ENCODE results near the gene OR5H6. TPM values are rescaled to one million over a fixed set of nuclear protein-coding genes. Genes with fewer than 3 reads are reported as not detected.
"Not testable (repeated sequence)": the region's sequence is repeated elsewhere in the genome, so short reads cannot be mapped to it uniquely, and the experiment has no call there.

Gene OR5H6
- total RNA-seq, 4 donors from 2014 or later = not detected

DNA sequence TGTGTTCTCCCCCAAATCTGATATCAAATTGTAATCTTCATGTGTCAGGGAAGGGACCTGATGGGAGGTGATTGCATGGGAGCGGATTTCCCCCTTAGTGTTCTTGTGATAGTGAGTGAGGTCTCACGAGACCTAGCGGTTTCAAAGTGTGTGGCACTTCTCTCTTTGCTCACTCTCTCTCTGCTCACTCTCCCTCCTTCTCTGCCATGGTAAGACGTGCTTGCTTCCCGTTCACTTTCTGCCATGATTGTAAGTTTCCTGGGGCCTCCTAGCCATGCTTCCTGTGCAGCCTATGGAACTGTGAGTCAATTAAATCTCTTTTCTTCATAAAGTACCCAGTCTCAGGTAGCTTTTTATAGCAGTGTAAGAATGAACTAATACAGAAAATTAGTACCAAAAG is 30.6 kb upstream of the OR5H6 start:
- Histone ChIP-seq H3K27me3 (no peaks in the 10 kb centered on the region), H3K27ac (replicated peaks in 1 of 4) (no peak overlapping the region), H3K4me1 (no peaks in the 10 kb centered on the region), H3K36me3 (no peaks in the 10 kb centered on the region), H3K4me3 (no peak overlapping the region), H3K9me3 (no peaks in the 10 kb centered on the region)
- TF ChIP-seq EP300 (IDR thresholded peaks at IDR 0.05) (no peak), POLR2AphosphoS5 (IDR thresholded peaks at IDR 0.05) (no peak), POLR2A (IDR thresholded peaks at IDR 0.05; ENCODE audit: low read depth) (no peak)
- TF ChIP-seq, protein P1, sequence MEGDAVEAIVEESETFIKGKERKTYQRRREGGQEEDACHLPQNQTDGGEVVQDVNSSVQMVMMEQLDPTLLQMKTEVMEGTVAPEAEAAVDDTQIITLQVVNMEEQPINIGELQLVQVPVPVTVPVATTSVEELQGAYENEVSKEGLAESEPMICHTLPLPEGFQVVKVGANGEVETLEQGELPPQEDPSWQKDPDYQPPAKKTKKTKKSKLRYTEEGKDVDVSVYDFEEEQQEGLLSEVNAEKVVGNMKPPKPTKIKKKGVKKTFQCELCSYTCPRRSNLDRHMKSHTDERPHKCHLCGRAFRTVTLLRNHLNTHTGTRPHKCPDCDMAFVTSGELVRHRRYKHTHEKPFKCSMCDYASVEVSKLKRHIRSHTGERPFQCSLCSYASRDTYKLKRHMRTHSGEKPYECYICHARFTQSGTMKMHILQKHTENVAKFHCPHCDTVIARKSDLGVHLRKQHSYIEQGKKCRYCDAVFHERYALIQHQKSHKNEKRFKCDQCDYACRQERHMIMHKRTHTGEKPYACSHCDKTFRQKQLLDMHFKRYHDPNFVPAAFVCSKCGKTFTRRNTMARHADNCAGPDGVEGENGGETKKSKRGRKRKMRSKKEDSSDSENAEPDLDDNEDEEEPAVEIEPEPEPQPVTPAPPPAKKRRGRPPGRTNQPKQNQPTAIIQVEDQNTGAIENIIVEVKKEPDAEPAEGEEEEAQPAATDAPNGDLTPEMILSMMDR (IDR thresholded peaks at IDR 0.05) = no peak
- DNase-seq (ENCODE audit: extremely low spot score) = no peak
- 64% methylated on average over 5 of the region's 5 CpGs for WGBS
- intact Hi-C loops (cut with DNase I) = no loop called here

DNA sequence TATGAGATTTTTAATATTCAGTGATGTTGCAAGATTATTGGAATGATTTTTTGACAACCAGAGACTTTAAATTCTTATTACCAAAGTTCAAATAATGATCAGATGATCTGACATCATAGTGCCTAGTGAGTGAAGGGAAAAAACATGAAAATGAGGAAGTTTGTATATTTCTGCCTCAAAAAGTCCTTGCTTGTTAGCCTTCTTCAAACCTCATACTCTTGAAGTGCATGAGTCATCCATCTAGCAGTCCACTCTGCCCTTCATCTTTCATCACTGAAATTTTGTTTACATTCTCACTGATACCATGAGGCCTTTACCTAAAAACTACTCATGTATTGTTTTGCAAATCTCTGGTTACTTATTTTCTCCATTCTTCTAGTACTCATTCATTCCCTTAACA is 23.9 kb upstream of the OR5H6 start:
- H3K36me3 ChIP-seq = no peaks in the 10 kb centered on the region
- no peaks in the 10 kb centered on the region for H3K4me1 ChIP-seq
- no peak overlapping the region for H3K27ac ChIP-seq (replicated peaks in 1 of 4)
- H3K9me3 ChIP-seq = no peaks in the 10 kb centered on the region
- no peak overlapping the region for H3K4me3 ChIP-seq
- DNase-seq (ENCODE audit: extremely low spot score) = no peak
- H3K27me3 ChIP-seq = no peaks in the 10 kb centered on the region
- intact Hi-C loops (cut with DNase I) = no loop called here
- TF ChIP-seq EP300 (IDR thresholded peaks at IDR 0.05) (no peak), POLR2A (IDR thresholded peaks at IDR 0.05; ENCODE audit: low read depth) (no peak), POLR2AphosphoS5 (IDR thresholded peaks at IDR 0.05) (no peak)
- TF ChIP-seq, protein P1 (IDR thresholded peaks at IDR 0.05) = no peak

DNA sequence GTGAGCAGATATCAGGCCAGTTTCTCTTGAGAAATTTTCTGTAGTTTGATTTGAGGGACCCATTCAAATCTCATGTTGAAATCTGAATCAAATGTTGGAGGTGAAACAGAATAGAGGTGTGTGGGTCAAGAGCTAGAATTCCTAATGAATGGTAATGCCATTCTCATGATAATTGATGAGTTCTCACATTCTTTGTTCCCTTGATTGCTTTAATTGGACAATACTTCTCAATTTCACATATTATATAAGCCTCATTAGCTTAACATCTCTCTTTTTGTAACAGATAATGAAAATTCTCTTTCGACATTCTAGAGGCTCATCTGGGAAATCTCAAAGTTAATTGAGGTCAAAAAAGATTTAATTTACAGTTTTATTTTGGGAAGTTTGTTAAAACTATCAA is 21.9 kb upstream of the OR5H6 start:
- intact Hi-C loops (cut with DNase I) = no loop called here
- no peak for TF ChIP-seq POLR2AphosphoS5 (IDR thresholded peaks at IDR 0.05)
- TF ChIP-seq EP300 (IDR thresholded peaks at IDR 0.05) = no peak
- TF ChIP-seq, protein P1 (IDR thresholded peaks at IDR 0.05) = no peak
- no peak for TF ChIP-seq POLR2A (IDR thresholded peaks at IDR 0.05; ENCODE audit: low read depth)
- no peak for DNase-seq (ENCODE audit: extremely low spot score)
- Histone ChIP-seq H3K27me3 (no peaks in the 10 kb centered on the region), H3K4me3 (no peak overlapping the region), H3K4me1 (no peaks in the 10 kb centered on the region), H3K27ac (replicated peaks in 1 of 4) (no peak overlapping the region), H3K36me3 (no peaks in the 10 kb centered on the region), H3K9me3 (no peaks in the 10 kb centered on the region)
- 38% methylated on average over 1 of the region's 1 CpG for WGBS

DNA sequence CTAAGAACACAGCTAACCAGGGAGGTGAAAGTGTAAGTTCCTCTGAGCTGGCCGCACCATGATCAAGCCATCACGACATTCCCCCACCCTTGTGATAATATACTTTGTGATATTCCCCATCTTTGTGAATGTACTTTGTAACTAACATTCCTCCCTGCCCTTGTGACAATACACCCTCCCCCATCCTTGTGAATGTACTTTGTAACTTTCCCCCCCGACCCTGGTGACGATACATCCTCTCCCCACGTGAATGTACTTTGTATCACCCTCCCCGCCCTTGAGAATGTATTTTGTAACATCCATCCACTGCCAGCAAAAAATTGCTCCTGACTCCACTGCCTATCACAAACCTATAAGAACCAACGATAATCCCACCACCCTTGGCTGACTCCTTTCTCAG is 20.2 kb upstream of the OR5H6 start:
- Histone ChIP-seq H3K4me3 (no peak overlapping the region), H3K27me3 (no peaks in the 10 kb centered on the region), H3K27ac (replicated peaks in 1 of 4) (no peak overlapping the region), H3K36me3 (no peaks in the 10 kb centered on the region), H3K9me3 (no peaks in the 10 kb centered on the region), H3K4me1 (no peaks in the 10 kb centered on the region)
- 67% methylated on average over 7 of the region's 7 CpGs for WGBS
- TF ChIP-seq, protein P1 (IDR thresholded peaks at IDR 0.05) = no peak
- TF ChIP-seq POLR2A (IDR thresholded peaks at IDR 0.05; ENCODE audit: low read depth) = no peak
- no peak for TF ChIP-seq EP300 (IDR thresholded peaks at IDR 0.05)
- no peak for TF ChIP-seq POLR2AphosphoS5 (IDR thresholded peaks at IDR 0.05)
- DNase-seq (ENCODE audit: extremely low spot score) = no peak
- intact Hi-C loops (cut with DNase I) = no loop called here

DNA sequence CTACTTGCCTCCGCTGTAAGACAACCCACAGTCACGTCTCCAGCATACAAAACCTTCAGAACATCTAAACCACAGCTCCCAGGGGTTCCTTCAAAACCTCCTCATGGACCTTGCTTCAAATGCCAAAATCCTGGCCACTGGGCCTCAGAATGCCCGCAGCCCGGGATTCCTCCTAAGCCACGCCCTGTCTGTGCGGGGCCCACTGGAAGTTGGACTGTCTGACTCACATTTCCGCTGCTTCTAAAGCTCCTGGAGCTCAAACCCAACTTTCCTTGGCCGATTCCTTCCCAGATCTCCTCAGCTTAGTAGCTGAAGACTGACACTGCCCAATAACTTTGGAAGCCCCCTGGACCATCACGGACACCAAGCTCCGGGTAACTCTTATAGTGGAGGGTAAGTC is 17.9 kb upstream of the OR5H6 start:
- H3K27me3 ChIP-seq = no peaks in the 10 kb centered on the region
- H3K9me3 ChIP-seq = peaks cover 0 to 4% (median 0%) of the 10 kb centered on the region in 4 donors
- TF ChIP-seq POLR2AphosphoS5 (IDR thresholded peaks at IDR 0.05) (no peak), EP300 (IDR thresholded peaks at IDR 0.05) (no peak), POLR2A (IDR thresholded peaks at IDR 0.05; ENCODE audit: low read depth) (no peak)
- TF ChIP-seq, protein P1 (IDR thresholded peaks at IDR 0.05) = no peak
- no peak overlapping the region for H3K4me3 ChIP-seq
- no peak overlapping the region for H3K27ac ChIP-seq (replicated peaks in 1 of 4)
- no peaks in the 10 kb centered on the region for H3K4me1 ChIP-seq
- WGBS = 89% methylated on average over 9 of the region's 10 CpGs
- intact Hi-C loops (cut with DNase I) = no loop called here
- no peaks in the 10 kb centered on the region for H3K36me3 ChIP-seq
- no peak for DNase-seq (ENCODE audit: extremely low spot score)

DNA sequence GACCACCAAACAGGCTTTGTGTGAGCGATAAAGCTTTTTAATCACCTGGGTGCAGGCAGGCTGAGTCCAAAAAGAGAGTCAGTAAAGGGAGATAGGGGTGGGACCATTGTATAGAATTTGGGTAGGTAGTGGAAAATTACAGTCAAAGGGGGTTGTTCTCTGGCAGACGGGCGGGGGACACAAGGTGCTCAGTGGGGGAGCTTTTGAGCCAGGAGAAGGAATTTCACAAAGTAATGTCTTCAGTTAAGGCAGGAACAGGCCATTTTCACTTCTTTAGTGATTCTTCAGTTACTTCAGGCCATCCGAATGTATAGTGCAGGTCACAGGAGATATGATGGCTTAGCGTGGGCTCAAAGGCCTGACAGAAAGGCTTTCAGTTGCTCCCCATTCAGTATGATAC is 8.0 kb upstream of the OR5H6 start:
- H3K36me3 ChIP-seq; H3K4me3 ChIP-seq; DNase-seq (ENCODE audit: extremely low spot score); H3K27ac ChIP-seq (replicated peaks in 1 of 4); intact Hi-C loops (cut with DNase I); H3K9me3 ChIP-seq; H3K27me3 ChIP-seq; H3K4me1 ChIP-seq: not testable (repeated sequence)
- 70% methylated on average over 5 of the region's 5 CpGs for WGBS
